Parathyroid adenoma (tissue), 2 donors: ENCODE data around the gene DOK6.

ENCODE experiments used
- H2AFZ ChIP-seq: fragments of 300-600 bp; sonication (generic); one replicate; pipeline ENCODE4 v1.7.0; 2017; ENCODE audit warnings: antibody characterized with exemption, mild to moderate bottlenecking
- H3K27ac ChIP-seq: fragments of 300-600 bp; sonication (generic); one replicate; pipeline ENCODE4 v1.7.0; 2017
- H3K27me3 ChIP-seq: fragments of 300-600 bp; sonication (generic); one replicate; pipeline ENCODE4 v1.7.0; 2017; ENCODE audit warnings: low read length; ENCODE audit not compliant: control insufficient read depth, insufficient read depth
- H3K36me3 ChIP-seq: fragments of 300-600 bp; sonication (generic); one replicate; pipeline ENCODE4 v1.7.0; 2017; ENCODE audit warnings: low read length; ENCODE audit not compliant: control insufficient read depth, insufficient read depth
- H3K4me1 ChIP-seq: fragments of 300-600 bp; sonication (generic); one replicate; pipeline ENCODE4 v1.7.0; 2017; ENCODE audit warnings: control low read depth
- H3K4me2 ChIP-seq: fragments of 300-600 bp; sonication (generic); one replicate; pipeline ENCODE4 v1.7.0; 2017; ENCODE audit warnings: low read length
- H3K4me3 ChIP-seq: fragments of 300-600 bp; sonication (generic); one replicate; pipeline ENCODE4 v1.7.0; 2017; ENCODE audit warnings: low read depth, low read length
- H3K79me2 ChIP-seq: fragments of 300-600 bp; sonication (generic); one replicate; pipeline ENCODE4 v1.7.0; 2017; ENCODE audit warnings: control low read depth
- H3K9ac ChIP-seq: fragments of 300-600 bp; sonication (generic); one replicate; pipeline ENCODE4 v1.7.0; 2017; ENCODE audit warnings: mild to moderate bottlenecking
- H3K9me3 ChIP-seq: fragments of 300-600 bp; sonication (generic); one replicate; pipeline ENCODE4 v1.7.0; 2017; ENCODE audit warnings: low read length; ENCODE audit not compliant: control insufficient read depth
- TF ChIP-seq, protein P1 (sequence below): fragments of 300-600 bp; sonication (generic); IDR thresholded peaks from one replicate; pipeline ENCODE4 v1.7.0; 2017; ENCODE audit warnings: antibody characterized with exemption, mild to moderate bottlenecking
- donor health status: primary hyperparathyroidism.

The DOK6 gene

GRCh38 chr18:69588301-69588700, 187.6 kb downstream of the DOK6 start:
- no peak overlapping the region for H3K9ac ChIP-seq
- no peak overlapping the region for H3K4me2 ChIP-seq
- H3K79me2 ChIP-seq = no peaks in the 10 kb centered on the region
- H3K36me3 ChIP-seq = no peaks in the 10 kb centered on the region
- H3K4me3 ChIP-seq = no peak overlapping the region
- H3K4me1 ChIP-seq = no peaks in the 10 kb centered on the region
- no peaks in the 10 kb centered on the region for H3K27me3 ChIP-seq
- TF ChIP-seq, protein P1, sequence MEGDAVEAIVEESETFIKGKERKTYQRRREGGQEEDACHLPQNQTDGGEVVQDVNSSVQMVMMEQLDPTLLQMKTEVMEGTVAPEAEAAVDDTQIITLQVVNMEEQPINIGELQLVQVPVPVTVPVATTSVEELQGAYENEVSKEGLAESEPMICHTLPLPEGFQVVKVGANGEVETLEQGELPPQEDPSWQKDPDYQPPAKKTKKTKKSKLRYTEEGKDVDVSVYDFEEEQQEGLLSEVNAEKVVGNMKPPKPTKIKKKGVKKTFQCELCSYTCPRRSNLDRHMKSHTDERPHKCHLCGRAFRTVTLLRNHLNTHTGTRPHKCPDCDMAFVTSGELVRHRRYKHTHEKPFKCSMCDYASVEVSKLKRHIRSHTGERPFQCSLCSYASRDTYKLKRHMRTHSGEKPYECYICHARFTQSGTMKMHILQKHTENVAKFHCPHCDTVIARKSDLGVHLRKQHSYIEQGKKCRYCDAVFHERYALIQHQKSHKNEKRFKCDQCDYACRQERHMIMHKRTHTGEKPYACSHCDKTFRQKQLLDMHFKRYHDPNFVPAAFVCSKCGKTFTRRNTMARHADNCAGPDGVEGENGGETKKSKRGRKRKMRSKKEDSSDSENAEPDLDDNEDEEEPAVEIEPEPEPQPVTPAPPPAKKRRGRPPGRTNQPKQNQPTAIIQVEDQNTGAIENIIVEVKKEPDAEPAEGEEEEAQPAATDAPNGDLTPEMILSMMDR = no peak
- H2AFZ ChIP-seq = no peak overlapping the region
- H3K9me3 ChIP-seq = no peaks in the 10 kb centered on the region
- H3K27ac ChIP-seq = no peak overlapping the region

DNA sequence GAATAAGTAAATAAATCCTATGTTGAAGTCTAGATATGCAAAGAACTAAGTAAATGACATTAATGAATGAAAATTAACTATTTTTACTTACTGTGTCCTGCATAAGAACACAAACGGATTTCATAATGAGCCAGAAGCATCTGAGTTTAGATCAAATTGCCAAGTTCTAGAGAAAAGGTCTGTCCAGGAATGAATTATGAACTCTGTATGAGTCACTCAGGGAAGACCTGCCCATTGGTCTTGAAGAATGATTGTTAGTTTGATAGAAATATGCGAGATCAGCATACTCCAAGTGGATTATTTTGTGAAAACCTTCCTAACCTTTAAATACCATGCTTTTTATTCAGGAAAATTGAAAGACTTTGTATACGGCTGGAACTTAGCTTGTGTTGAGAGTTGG, 189.5 kb downstream of the DOK6 start:
- no peaks in the 10 kb centered on the region for H3K36me3 ChIP-seq
- H3K27ac ChIP-seq = no peak overlapping the region
- H3K4me1 ChIP-seq = no peaks in the 10 kb centered on the region
- H2AFZ ChIP-seq = no peak overlapping the region
- no peaks in the 10 kb centered on the region for H3K9me3 ChIP-seq
- H3K4me2 ChIP-seq = no peak overlapping the region
- no peak overlapping the region for H3K4me3 ChIP-seq
- TF ChIP-seq, protein P1 = no peak
- no peak overlapping the region for H3K9ac ChIP-seq
- H3K79me2 ChIP-seq = no peaks in the 10 kb centered on the region
- no peaks in the 10 kb centered on the region for H3K27me3 ChIP-seq

GRCh38 chr18:69596345-69596744, 195.7 kb downstream of the DOK6 start:
- Histone ChIP-seq H3K9me3 (no peaks in the 10 kb centered on the region), H3K27me3 (no peaks in the 10 kb centered on the region), H2AFZ (no peak overlapping the region), H3K9ac (no peak overlapping the region), H3K4me1 (no peaks in the 10 kb centered on the region), H3K36me3 (no peaks in the 10 kb centered on the region), H3K4me2 (no peak overlapping the region), H3K27ac (no peak overlapping the region), H3K4me3 (no peak overlapping the region), H3K79me2 (no peaks in the 10 kb centered on the region)
- TF ChIP-seq, protein P1 = no peak

DNA sequence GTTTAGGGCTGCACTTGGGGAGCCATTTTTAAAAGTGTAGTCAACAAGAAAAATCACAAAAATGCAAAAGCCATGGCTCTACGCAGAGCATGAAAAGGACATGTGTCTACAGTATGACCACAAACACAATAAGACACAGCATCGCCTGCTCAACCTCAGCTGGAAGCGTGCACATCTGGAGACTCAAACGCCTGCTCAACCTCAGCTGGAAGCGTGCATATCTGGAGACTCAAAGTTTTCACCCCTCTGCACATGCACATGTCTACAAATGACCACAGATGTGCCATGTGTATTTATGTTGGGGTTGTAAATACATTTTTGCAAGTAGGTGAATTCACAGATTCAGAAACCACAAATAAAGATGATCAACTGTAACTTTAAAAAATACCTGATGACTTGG, 196.9 kb downstream of the DOK6 start:
- TF ChIP-seq, protein P1 = no peak
- no peaks in the 10 kb centered on the region for H3K79me2 ChIP-seq
- no peak overlapping the region for H3K4me2 ChIP-seq

GRCh38 chr18:69599377-69599776, 198.7 kb downstream of the DOK6 start:
- no peaks in the 10 kb centered on the region for H3K9me3 ChIP-seq
- H3K79me2 ChIP-seq = no peaks in the 10 kb centered on the region
- no peaks in the 10 kb centered on the region for H3K27me3 ChIP-seq
- no peaks in the 10 kb centered on the region for H3K36me3 ChIP-seq
- no peak overlapping the region for H3K4me2 ChIP-seq
- H3K27ac ChIP-seq = no peak overlapping the region
- no peak overlapping the region for H3K4me3 ChIP-seq
- no peak overlapping the region for H3K9ac ChIP-seq
- TF ChIP-seq, protein P1 = no peak
- H2AFZ ChIP-seq = no peak overlapping the region
- H3K4me1 ChIP-seq = no peaks in the 10 kb centered on the region

More for the DNA sequence above, 196.9 kb downstream of the DOK6 start:
- Histone ChIP-seq H3K4me1 (no peaks in the 10 kb centered on the region), H3K27ac (no peak overlapping the region), H3K9me3 (no peaks in the 10 kb centered on the region), H3K27me3 (no peaks in the 10 kb centered on the region), H2AFZ (no peak overlapping the region), H3K9ac (no peak overlapping the region), H3K4me3 (no peak overlapping the region), H3K36me3 (no peaks in the 10 kb centered on the region)
